VCaP (cell line): Measurements from ENCODE around the gene FXYD4.

Experiments
- H3K27ac ChIP-seq: fragments of 450-650 bp; 2 replicates; pipeline ENCODE4 v1.5.1; 2017
- CTCF ChIP-seq: fragments of 450-650 bp; conservative IDR thresholded peaks from 2 replicates; pipeline ENCODE4 v1.5.1; 2017; ENCODE audit warnings: mild to moderate bottlenecking, moderate library complexity

The FXYD4 gene

DNA sequence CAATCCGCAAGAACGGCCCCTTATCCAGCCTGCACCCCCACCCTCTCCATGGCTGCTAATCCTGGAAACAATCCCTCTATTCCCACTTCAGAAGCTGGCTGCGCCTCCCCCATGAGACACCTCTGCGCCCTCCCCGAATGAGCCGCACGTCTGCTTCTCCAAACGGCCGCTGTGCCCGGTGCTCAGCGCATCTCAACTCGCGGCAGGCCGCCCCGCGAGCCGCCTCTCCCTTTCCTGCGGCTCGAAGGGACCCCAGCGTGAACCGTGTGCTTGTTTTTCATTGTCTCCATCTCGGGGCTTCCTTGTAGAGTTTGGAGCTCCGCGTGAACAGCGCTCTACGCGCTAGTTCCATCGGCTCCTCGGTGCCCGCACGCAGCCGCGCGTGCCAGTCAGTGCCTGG lies 20.8 kb upstream of the FXYD4 start:
- peak overlapping the region; percentile 91 for H3K27ac ChIP-seq

GRCh38 chr10:43351301-43351700 lies 20.1 kb upstream of the FXYD4 start:
- peak overlapping the region; percentile 91 for H3K27ac ChIP-seq
- no peak for TF ChIP-seq CTCF

More for the DNA sequence above, 20.8 kb upstream of the FXYD4 start:
- no peak for TF ChIP-seq CTCF

GRCh38 chr10:43352951-43353350 lies 18.5 kb upstream of the FXYD4 start:
- no peak for TF ChIP-seq CTCF
- H3K27ac ChIP-seq, result peak overlapping the region; percentile 91

- H3K27ac ChIP-seq, result peak overlapping the region; percentile 91
- no peak for TF ChIP-seq CTCF
These were observed 17.7 kb upstream of the FXYD4 start for GRCh38 chr10:43353495-43354329.

GRCh38 chr10:43354330-43354635 lies 17.2 kb upstream of the FXYD4 start:
- H3K27ac ChIP-seq, result peak overlapping the region; percentile 91
- TF ChIP-seq CTCF, result no peak

GRCh38 chr10:43354879-43355380 lies 16.5 kb upstream of the FXYD4 start:
- H3K27ac ChIP-seq, result peak overlapping the region; percentile 91

More at GRCh38 chr10:43354879-43355380, 16.5 kb upstream of the FXYD4 start:
- TF ChIP-seq CTCF, result no peak
